Adrenal gland (tissue), 12 donors: ENCODE results near the gene PIP5KL1. TPM values are rescaled to one million over a fixed set of nuclear protein-coding genes. Genes with fewer than 3 reads are reported as not detected.
A peak's percentile ranks its signal among the peaks of the same experiment; 100 is the strongest.

Experiments
- DNase-seq, 7 donors: peaks; one replicate each; pipeline ENCODE4 v3.0.0-alpha.2; 2019 to 2020
- H3K27ac ChIP-seq, 5 donors: fragments of 200-600 bp; sonication (generic) in 4 of 5; 1 replicate in 3 of 5; 2 replicates in 2 of 5; pipeline versions ENCODE4 v1.5.1 to v1.8.0; 2016 to 2020; ENCODE audit warnings: mild to moderate bottlenecking in 1 of 5
- H3K27me3 ChIP-seq: fragments of 200-600 bp; 2 replicates; pipeline ENCODE4 v1.8.0; 2021
- H3K36me3 ChIP-seq, 2 donors: fragments of 200-600 bp; replicated peaks in 1 of 2; 1 replicate in 1 of 2; 2 replicates in 1 of 2; pipeline versions ENCODE4 v1.5.1 to v1.8.0; 2018 to 2022
- H3K4me1 ChIP-seq, 2 donors: fragments of 200-600 bp; replicated peaks in 1 of 2; 1 replicate in 1 of 2; 2 replicates in 1 of 2; pipeline versions ENCODE4 v1.5.1 to v1.8.0; 2018 to 2021
- H3K4me3 ChIP-seq, 4 donors: fragments of 200-600 bp; sonication (generic) in 3 of 4; one replicate each; pipeline ENCODE4 v1.5.1; 2016 to 2018
- H3K9me3 ChIP-seq, 3 donors: fragments of 200-600 bp; sonication (generic) in 1 of 3; replicated peaks in 1 of 3; 1 replicate in 2 of 3; 2 replicates in 1 of 3; pipeline versions ENCODE4 v1.5.1 to v1.8.0; 2016 to 2021
- POLR2A ChIP-seq, 2 donors: fragments of 450-650 bp; IDR thresholded peaks; one replicate each; pipeline ENCODE4 v1.6.1; 2017; ENCODE audit warnings: antibody characterized with exemption in 2 of 2, mild to moderate bottlenecking in 2 of 2, moderate library complexity in 1 of 2
- WGBS, 4 donors: extraction: QIAGEN DNeasy Blood & Tissue Kit in 2 of 4; methylation state at CpG; one replicate each; pipeline versions ENCODE4 v1.1.5 to v1.1.7; 2013 to 2017; 5-methylcytosine and 5-hydroxymethylcytosine counted together
- intact Hi-C, 2 donors: fragments of 100-400 bp; cut with DNase I; formaldehyde crosslinking; loops; one replicate each; pipeline versions ENCODE4 v1.14.1 to v1.15.0; 2022 to 2023
- polyA plus RNA-seq, 3 donors: library from polyadenylated mRNA; stranded (reverse); fragments of 200-250 nt in 2 of 3; fragments of 350-450 nt in 1 of 3; fragmentation: Illumina TruSeq in 1 of 3; extraction: RNeasy Lipid Tissue Mini Kit (QIAGEN cat#74804) in 1 of 3; gene quantifications; one replicate each; pipeline ENCODE4 v1.2.3, GENCODE V29; 2013 to 2014
- total RNA-seq, 9 donors: library from RNA; depleted of rRNA in 4 of 9; stranded (reverse); fragments of >200 nt in 4 of 9; fragments of 120-200 nt in 1 of 9; fragmentation: NEBNext Ultra II Directional in 1 of 9; extraction: Animal tissue kit (Norgen Biotek cat#: 25700) in 1 of 9; gene quantifications; one replicate each; pipeline versions ENCODE4 v1.1.0 to v1.2.4, GENCODE V29; 2013 to 2023
- TF ChIP-seq, protein P1 (sequence below), 6 experiments: fragments of 450-650 bp in 4 of 6; fragments of 200-600 bp in 2 of 6; sonication (generic) in 1 of 6; IDR thresholded peaks; 1 replicate in 5 of 6; 2 replicates in 1 of 6; pipeline versions ENCODE4 v1.5.1 to v1.8.0; 2016 to 2021; ENCODE audit warnings: antibody characterized with exemption in 6 of 6, mild to moderate bottlenecking in 2 of 6, moderate library complexity in 1 of 6
- donor health status: healthy with polysubstance abuse.
- donor health status: Bipolar disorder and iron deficiency.
- donor health status: DM: yes; HTN: yes; CAD: no.
- donor health status: DM: no; HTN: no; CAD: no.
- donor health status: DM: no; HTN: no; CAD: no.
- donor health status: DM: yes; HTN: yes; CAD: no.

The PIP5KL1 gene
- total and polyA plus RNA-seq, 12 donors: 0.19 to 2.3 (median 0.83) TPM; not detected in 3

DNA sequence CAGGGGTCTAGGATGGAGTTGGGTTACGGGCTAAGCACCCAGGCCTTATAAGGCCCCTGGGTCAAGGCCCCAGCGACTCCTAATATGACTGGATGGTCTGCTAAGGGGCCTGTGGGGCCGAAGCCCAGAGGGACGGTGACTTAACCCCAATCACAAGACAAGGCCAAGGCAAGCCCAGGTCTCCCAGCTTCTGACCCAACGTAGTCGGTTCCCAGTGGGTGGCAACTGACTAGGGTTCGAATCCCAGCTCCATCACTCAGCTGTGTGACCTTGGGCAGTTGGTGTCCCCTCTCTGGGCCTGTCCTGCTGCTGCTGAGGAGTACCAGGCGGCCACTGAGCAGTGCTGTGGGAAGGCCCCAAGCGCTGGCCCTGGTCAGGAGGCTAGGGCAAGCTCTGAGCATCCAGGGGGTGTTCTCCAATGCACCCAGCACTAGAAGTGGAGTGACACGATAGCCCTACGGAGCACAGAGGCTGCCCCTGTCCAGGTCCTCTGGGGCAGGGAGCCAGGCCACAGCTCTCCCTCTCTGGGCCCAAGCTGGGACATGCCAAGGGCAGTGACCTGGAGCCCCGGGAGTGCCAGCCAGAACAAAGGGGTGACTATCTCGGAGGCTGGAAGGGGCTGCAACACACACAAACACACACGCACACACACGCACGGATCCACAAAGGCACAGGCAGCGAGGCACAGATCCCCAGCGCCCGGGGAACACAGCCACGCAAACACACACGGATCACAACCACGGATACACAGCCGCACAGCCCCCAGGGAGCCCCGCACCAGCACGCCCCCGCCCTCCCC, 53.6 kb downstream of the PIP5KL1 start:
- no peak for TF ChIP-seq POLR2A (IDR thresholded peaks at IDR 0.05)
- TF ChIP-seq, protein P1, sequence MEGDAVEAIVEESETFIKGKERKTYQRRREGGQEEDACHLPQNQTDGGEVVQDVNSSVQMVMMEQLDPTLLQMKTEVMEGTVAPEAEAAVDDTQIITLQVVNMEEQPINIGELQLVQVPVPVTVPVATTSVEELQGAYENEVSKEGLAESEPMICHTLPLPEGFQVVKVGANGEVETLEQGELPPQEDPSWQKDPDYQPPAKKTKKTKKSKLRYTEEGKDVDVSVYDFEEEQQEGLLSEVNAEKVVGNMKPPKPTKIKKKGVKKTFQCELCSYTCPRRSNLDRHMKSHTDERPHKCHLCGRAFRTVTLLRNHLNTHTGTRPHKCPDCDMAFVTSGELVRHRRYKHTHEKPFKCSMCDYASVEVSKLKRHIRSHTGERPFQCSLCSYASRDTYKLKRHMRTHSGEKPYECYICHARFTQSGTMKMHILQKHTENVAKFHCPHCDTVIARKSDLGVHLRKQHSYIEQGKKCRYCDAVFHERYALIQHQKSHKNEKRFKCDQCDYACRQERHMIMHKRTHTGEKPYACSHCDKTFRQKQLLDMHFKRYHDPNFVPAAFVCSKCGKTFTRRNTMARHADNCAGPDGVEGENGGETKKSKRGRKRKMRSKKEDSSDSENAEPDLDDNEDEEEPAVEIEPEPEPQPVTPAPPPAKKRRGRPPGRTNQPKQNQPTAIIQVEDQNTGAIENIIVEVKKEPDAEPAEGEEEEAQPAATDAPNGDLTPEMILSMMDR (IDR thresholded peaks at IDR 0.05): no peak
- intact Hi-C loops: no loop called here
- Histone ChIP-seq H3K9me3 (no peaks in the 10 kb centered on the region), H3K36me3 (peaks cover 0 to 9% of the 10 kb centered on the region in 2 donors), H3K27ac (peak overlapping the region in 3 of 5 donors; percentile 50 to 91 (median 66)), H3K4me3 (peak overlapping the region in 2 of 4 donors; percentile 47 to 97), H3K4me1 (peaks cover 20 to 45% of the 10 kb centered on the region in 2 donors), H3K27me3 (no peaks in the 10 kb centered on the region)
- WGBS, 4 donors: 27 to 76% (median 46%) methylated on average over 4 to 26 of the region's 26 CpGs
- DNase-seq: peak in 4 of 7 donors; percentile 50 to 64 (median 58)

DNA sequence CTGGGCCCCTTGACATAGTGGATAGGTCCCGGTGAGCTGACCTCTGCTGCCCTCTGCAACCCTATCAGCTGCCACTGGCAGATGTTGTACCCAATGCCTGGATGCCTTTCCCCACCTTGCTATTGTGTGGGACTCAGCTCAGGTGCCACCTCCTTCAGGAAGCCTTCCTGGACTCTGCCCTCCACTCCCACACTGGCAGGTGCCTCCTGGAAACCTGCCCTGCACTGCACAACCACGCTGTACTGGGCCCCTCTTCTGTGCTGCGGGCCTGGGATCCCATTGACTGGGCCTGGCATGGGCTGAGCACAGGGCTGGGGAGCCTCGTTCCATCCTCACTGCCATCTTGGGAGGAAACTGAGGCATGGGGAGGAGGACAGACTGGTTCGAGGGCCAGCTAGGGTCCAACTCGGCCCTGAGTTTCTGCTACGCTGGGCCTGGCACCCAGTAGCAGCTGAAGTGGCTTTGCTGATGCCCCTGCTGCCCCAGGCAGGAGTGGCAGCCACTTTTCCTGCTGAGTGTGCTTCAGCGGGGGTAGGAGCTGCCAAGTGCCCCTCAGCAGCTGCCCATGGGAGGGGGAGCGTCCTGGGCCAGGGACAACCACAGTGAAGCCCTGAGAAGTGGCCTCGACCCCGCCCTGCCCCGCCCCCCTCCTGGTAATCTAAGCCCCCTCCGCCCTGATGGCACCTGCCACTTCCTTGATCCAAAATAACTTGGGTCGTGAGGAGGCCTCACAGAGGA, 54.4 kb downstream of the PIP5KL1 start:
- intact Hi-C loops: no loop called here
- no peak for DNase-seq
- WGBS, 4 donors: 84 to 91% (median 86%) methylated on average over 5 to 14 of the region's 14 CpGs
- TF ChIP-seq POLR2A (IDR thresholded peaks at IDR 0.05): no peak
- TF ChIP-seq, protein P1 (IDR thresholded peaks at IDR 0.05): no peak
- Histone ChIP-seq H3K9me3 (no peaks in the 10 kb centered on the region), H3K27ac (peak overlapping the region in 1 of 5 donors; percentile 66), H3K27me3 (no peaks in the 10 kb centered on the region), H3K4me1 (peaks cover 20 to 45% of the 10 kb centered on the region in 2 donors), H3K36me3 (peaks cover 0 to 16% of the 10 kb centered on the region in 2 donors), H3K4me3 (peak overlapping the region in 1 of 4 donors; percentile 97)

DNA sequence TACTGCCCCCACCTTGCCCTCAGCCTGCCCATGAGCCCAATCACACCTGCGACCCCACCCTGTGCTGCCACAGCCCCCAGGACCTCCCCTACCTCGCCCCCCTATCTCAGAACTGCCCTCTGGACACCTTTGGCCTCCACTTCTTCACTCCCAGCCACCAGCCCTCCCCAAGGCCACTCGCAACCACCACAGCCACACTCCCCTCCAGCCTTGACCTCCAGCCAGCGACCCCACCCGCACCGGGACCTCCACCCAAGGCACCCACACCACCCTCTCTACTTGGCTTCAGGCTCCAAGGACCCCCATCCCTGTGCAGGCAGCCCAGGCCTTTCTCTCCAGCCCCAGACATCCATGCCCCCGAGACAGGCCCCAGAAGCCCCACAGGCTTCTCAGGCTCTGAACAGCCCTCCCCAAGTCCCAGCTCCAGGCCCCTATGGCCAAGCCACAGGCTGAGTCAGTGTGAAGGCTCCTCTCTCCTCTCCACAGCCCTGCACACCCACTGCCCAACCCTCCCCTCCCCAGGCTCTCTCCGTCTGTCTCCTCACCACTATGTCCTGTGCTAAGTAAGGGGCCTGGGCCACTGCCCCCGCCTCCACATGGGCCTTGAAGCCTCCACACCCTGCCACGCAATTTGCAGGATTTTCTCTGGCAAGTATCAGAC, 55.1 kb downstream of the PIP5KL1 start:
- Histone ChIP-seq H3K27ac (no peak overlapping the region), H3K27me3 (no peaks in the 10 kb centered on the region), H3K4me1 (peaks cover 20 to 45% of the 10 kb centered on the region in 2 donors), H3K4me3 (no peak overlapping the region), H3K9me3 (no peaks in the 10 kb centered on the region), H3K36me3 (peaks cover 0 to 23% of the 10 kb centered on the region in 2 donors)
- no peak for DNase-seq
- 64 to 80% (median 76%) methylated on average over 3 to 10 of the region's 10 CpGs for WGBS, 4 donors
- TF ChIP-seq POLR2A (IDR thresholded peaks at IDR 0.05): no peak
- TF ChIP-seq, protein P1 (IDR thresholded peaks at IDR 0.05): no peak
- intact Hi-C loops: no loop called here
